Esophagus muscularis mucosa (tissue), 4 donors: ENCODE results near the gene SHC2. TPM values are rescaled to one million over a fixed set of nuclear protein-coding genes. Genes with fewer than 3 reads are reported as not detected.

Source experiments
- DNase-seq: peaks from one replicate; pipeline ENCODE4 v3.0.0-alpha.2; 2017; ENCODE audit errors: extremely low spot score
- H3K27ac ChIP-seq, 4 donors: fragments of 200-600 bp; sonication (generic); replicated peaks in 1 of 4; 1 replicate in 3 of 4; 2 replicates in 1 of 4; pipeline ENCODE4 v1.5.1; 2016 to 2019; ENCODE audit warnings: mild to moderate bottlenecking in 1 of 4
- H3K27me3 ChIP-seq, 4 donors: fragments of 200-600 bp; sonication (generic); one replicate each; pipeline versions ENCODE4 v1.5.1 to v1.6.0; 2016 to 2019
- H3K36me3 ChIP-seq, 4 donors: fragments of 200-600 bp; sonication (generic); one replicate each; pipeline ENCODE4 v1.5.1; 2016 to 2019
- H3K4me1 ChIP-seq, 4 donors: fragments of 200-600 bp; sonication (generic); one replicate each; pipeline ENCODE4 v1.5.1; 2016 to 2019
- H3K4me3 ChIP-seq, 4 donors: fragments of 200-600 bp; sonication (generic); 1 replicate in 2 of 4; 2 replicates in 2 of 4; pipeline ENCODE4 v1.5.1; 2016 to 2019; ENCODE audit warnings: mild to moderate bottlenecking in 4 of 4, moderate library complexity in 1 of 4
- H3K9me3 ChIP-seq, 4 donors: fragments of 200-600 bp; sonication (generic); 1 replicate in 3 of 4; 2 replicates in 1 of 4; pipeline ENCODE4 v1.5.1; 2016 to 2019
- CTCF ChIP-seq, 3 experiments: fragments of 200-600 bp in 2 of 3; fragments of 450-650 bp in 1 of 3; sonication (generic) in 2 of 3; IDR thresholded peaks; one replicate each; pipeline ENCODE4 v1.5.1; 2017 to 2019; ENCODE audit warnings: antibody characterized with exemption in 3 of 3, mild to moderate bottlenecking in 2 of 3, moderate library complexity in 1 of 3
- EP300 ChIP-seq: sonication (generic); formaldehyde crosslinking; IDR thresholded peaks from one replicate; pipeline ENCODE4 v1.6.1; 2017; ENCODE audit warnings: antibody characterized with exemption
- POLR2A ChIP-seq: fragments of 450-650 bp; IDR thresholded peaks from one replicate; pipeline ENCODE4 v1.6.1; 2017; ENCODE audit warnings: antibody characterized with exemption, moderate library complexity, mild to moderate bottlenecking, low read depth
- POLR2AphosphoS5 ChIP-seq, 2 donors: sonication (generic); formaldehyde crosslinking; IDR thresholded peaks; one replicate each; pipeline ENCODE4 v1.6.1; 2017; ENCODE audit warnings: antibody characterized with exemption in 2 of 2
- WGBS: methylation state at CpG from one replicate; pipeline ENCODE4 v1.1.5; 2018; 5-methylcytosine and 5-hydroxymethylcytosine counted together
- intact Hi-C: fragments of 100-400 bp; cut with DNase I; formaldehyde crosslinking; loops from one replicate; pipeline ENCODE4 v1.15.1; 2023
- total RNA-seq, 4 donors: library from RNA; depleted of rRNA; stranded (reverse); fragments of >200 nt; gene quantifications; one replicate each; pipeline versions ENCODE4 v1.1.0 to v1.2.1, GENCODE V29; 2016

SHC2 gene
- total RNA-seq, 4 donors from 2014 or later = 11.2 to 35.6 (median 18.7) TPM

GRCh38 chr19:392375-392970, 68.4 kb downstream of the SHC2 start:
- H3K4me3 ChIP-seq = no peak overlapping the region
- H3K4me1 ChIP-seq = no peaks in the 10 kb centered on the region
- H3K27ac ChIP-seq = no peak overlapping the region
- no peaks in the 10 kb centered on the region for H3K36me3 ChIP-seq
- H3K27me3 ChIP-seq = peaks cover 0 to 33% (median 0%) of the 10 kb centered on the region in 4 donors
- TF ChIP-seq POLR2AphosphoS5 (IDR thresholded peaks at IDR 0.05) (no peak), EP300 (no peak), CTCF (IDR thresholded peaks at IDR 0.05) (no peak), POLR2A (no peak)
- no peak for DNase-seq
- H3K9me3 ChIP-seq = no peaks in the 10 kb centered on the region
- intact Hi-C loops = no loop called here
- WGBS = 37% methylated on average over 15 of the region's 17 CpGs

GRCh38 chr19:391726-392374, 69.0 kb downstream of the SHC2 start:
- Histone ChIP-seq H3K4me1 (no peaks in the 10 kb centered on the region), H3K27ac (no peak overlapping the region), H3K9me3 (no peaks in the 10 kb centered on the region), H3K36me3 (no peaks in the 10 kb centered on the region), H3K27me3 (peaks cover 0 to 31% (median 0%) of the 10 kb centered on the region in 4 donors), H3K4me3 (no peak overlapping the region)
- 84% methylated on average over 27 of the region's 30 CpGs for whole genome bisulfite sequencing
- TF ChIP-seq EP300 = no peak
- no peak for DNase-seq
- intact Hi-C loops = no loop called here

- intact Hi-C loops = no loop called here
- H3K9me3 ChIP-seq = no peaks in the 10 kb centered on the region
- H3K4me3 ChIP-seq = no peak overlapping the region
- H3K27ac ChIP-seq = no peak overlapping the region
- no peak for TF ChIP-seq CTCF (IDR thresholded peaks at IDR 0.05)
- no peak for TF ChIP-seq POLR2A
- TF ChIP-seq POLR2AphosphoS5 (IDR thresholded peaks at IDR 0.05) = no peak
- TF ChIP-seq EP300 = no peak
- peaks cover 0 to 32% (median 0%) of the 10 kb centered on the region in 4 donors for H3K27me3 ChIP-seq
- no peak for DNase-seq
- no peaks in the 10 kb centered on the region for H3K36me3 ChIP-seq
- no peaks in the 10 kb centered on the region for H3K4me1 ChIP-seq
- WGBS = 89% methylated on average over 2 of the region's 2 CpGs
Observed at GRCh38 chr19:391207-391557, 69.7 kb downstream of the SHC2 start.

- no peak for DNase-seq
- no peaks in the 10 kb centered on the region for H3K4me1 ChIP-seq
- no peaks in the 10 kb centered on the region for H3K36me3 ChIP-seq
- TF ChIP-seq POLR2A (no peak), EP300 (no peak), CTCF (IDR thresholded peaks at IDR 0.05) (no peak), POLR2AphosphoS5 (IDR thresholded peaks at IDR 0.05) (no peak)
- intact Hi-C loops = no loop called here
- WGBS = 81% methylated on average over 10 of the region's 30 CpGs
- H3K27ac ChIP-seq = no peak overlapping the region
- H3K9me3 ChIP-seq = no peaks in the 10 kb centered on the region
- peaks cover 0 to 38% (median 0%) of the 10 kb centered on the region in 4 donors for H3K27me3 ChIP-seq
- no peak overlapping the region for H3K4me3 ChIP-seq
Observed at GRCh38 chr19:390386-391206, 70.2 kb downstream of the SHC2 start.

- H3K36me3 ChIP-seq = no peaks in the 10 kb centered on the region
- H3K4me1 ChIP-seq = no peaks in the 10 kb centered on the region
- H3K27me3 ChIP-seq = peaks cover 0 to 39% (median 0%) of the 10 kb centered on the region in 4 donors
- intact Hi-C loops = loop anchor here (10.0 kb wide), 1 partner anchor 95 kb away; no protein-coding TSS in a partner anchor
- no peak for DNase-seq
- WGBS = 87% methylated on average over 11 of the region's 12 CpGs
- H3K9me3 ChIP-seq = no peaks in the 10 kb centered on the region
- H3K4me3 ChIP-seq = no peak overlapping the region
- TF ChIP-seq POLR2A = no peak
- no peak for TF ChIP-seq CTCF (IDR thresholded peaks at IDR 0.05)
- no peak for TF ChIP-seq EP300
- TF ChIP-seq POLR2AphosphoS5 (IDR thresholded peaks at IDR 0.05) = no peak
- no peak overlapping the region for H3K27ac ChIP-seq
Observed at GRCh38 chr19:389935-390289, 70.9 kb downstream of the SHC2 start.
